SK-N-SH treated with all-trans-retinoic acid at 6 μM for 48 hours (cell line): ENCODE measurements around the gene WDR73.

Experiments
- ATAC-seq: fragments of 200-7000 bp; cut with Tn5 transposase; 3 replicates; pipeline ENCODE4 v1.9.1; 2020; ENCODE audit warnings: mild to moderate bottlenecking, moderate library complexity
- ARNTL ChIP-seq: fragments of 450-650 bp; formaldehyde crosslinking; IDR thresholded peaks from 2 replicates; pipeline ENCODE4 v1.5.0; 2020; ENCODE audit warnings: low read depth, mild to moderate bottlenecking, moderate library complexity, borderline replicate concordance
- BACH2 ChIP-seq: fragments of 250-450 bp; sonication (Bioruptor Pico); IDR thresholded peaks from 2 replicates; pipeline ENCODE4 v1.9.0; 2021; ENCODE audit warnings: mild to moderate bottlenecking, borderline replicate concordance
- CREB5 ChIP-seq: fragments of 250-450 bp; sonication (Bioruptor Pico); IDR thresholded peaks from 2 replicates; pipeline ENCODE4 v1.5.1; 2020; ENCODE audit warnings: low read depth, mild to moderate bottlenecking, moderate library complexity
- CSDC2 ChIP-seq: fragments of 250-450 bp; sonication (Bioruptor Pico); IDR thresholded peaks from 2 replicates; pipeline ENCODE4 v1.5.0; 2020; ENCODE audit warnings: mild to moderate bottlenecking, moderate library complexity
- CSRNP3 ChIP-seq: fragments of 250-450 bp; sonication (Bioruptor Pico); IDR thresholded peaks from 2 replicates; pipeline ENCODE4 v1.5.1; 2021; ENCODE audit warnings: mild to moderate bottlenecking, moderate library complexity
- ESRRG ChIP-seq: fragments of 250-450 bp; sonication (Bioruptor Pico); IDR thresholded peaks from 2 replicates; pipeline ENCODE4 v1.6.1; 2021; ENCODE audit warnings: mild to moderate bottlenecking
- OSR1 ChIP-seq: fragments of 250-450 bp; sonication (Bioruptor Pico); IDR thresholded peaks from 2 replicates; pipeline ENCODE4 v1.8.0; 2022; ENCODE audit warnings: moderate library complexity, mild to moderate bottlenecking, inconsistent platforms
- PATZ1 ChIP-seq: fragments of 250-450 bp; sonication (Bioruptor Pico); IDR thresholded peaks from 2 replicates; pipeline ENCODE4 v1.8.0; 2020; ENCODE audit warnings: mild to moderate bottlenecking, moderate library complexity, borderline replicate concordance
- POU6F1 ChIP-seq: fragments of 250-450 bp; sonication (Bioruptor Pico); IDR thresholded peaks from 2 replicates; pipeline ENCODE4 v1.8.0; 2021; ENCODE audit warnings: low read depth, mild to moderate bottlenecking, moderate library complexity, borderline replicate concordance
- PPARA ChIP-seq: fragments of 250-450 bp; sonication (Bioruptor Pico); IDR thresholded peaks from 2 replicates; pipeline ENCODE4 v1.5.0; 2020; ENCODE audit warnings: mild to moderate bottlenecking, borderline replicate concordance
- RARB ChIP-seq: fragments of 250-450 bp; sonication (Bioruptor Pico); IDR thresholded peaks from 2 replicates; pipeline ENCODE4 v1.8.0; 2021; ENCODE audit warnings: mild to moderate bottlenecking, moderate library complexity
- TCF4 ChIP-seq: fragments of 250-450 bp; sonication (Bioruptor Pico); IDR thresholded peaks from 2 replicates; pipeline ENCODE4 v1.8.0; 2021; ENCODE audit warnings: mild to moderate bottlenecking, moderate library complexity, borderline replicate concordance
- TOX ChIP-seq: fragments of 250-450 bp; sonication (Bioruptor Pico); IDR thresholded peaks from 2 replicates; pipeline ENCODE4 v1.8.0; 2021; ENCODE audit warnings: mild to moderate bottlenecking, moderate library complexity, borderline replicate concordance
- ZC3H10 ChIP-seq: fragments of 250-450 bp; sonication (Bioruptor Pico); IDR thresholded peaks from 2 replicates; pipeline ENCODE4 v1.5.1; 2021; ENCODE audit warnings: mild to moderate bottlenecking, moderate library complexity
- ZFP3 ChIP-seq: fragments of 250-450 bp; sonication (Bioruptor Pico); IDR thresholded peaks from 2 replicates; pipeline ENCODE4 v1.5.0; 2020; ENCODE audit warnings: mild to moderate bottlenecking, moderate library complexity
- ZNF565 ChIP-seq: fragments of 450-650 bp; formaldehyde crosslinking; conservative IDR thresholded peaks from 2 replicates; pipeline ENCODE4 v1.5.0; 2020; ENCODE audit warnings: low read depth, mild to moderate bottlenecking, moderate library complexity
- ZNF70 ChIP-seq: fragments of 450-650 bp; formaldehyde crosslinking; IDR thresholded peaks from 2 replicates; pipeline ENCODE4 v1.5.0; 2020; ENCODE audit warnings: mild to moderate bottlenecking, moderate library complexity
- ZNF8 ChIP-seq: fragments of 450-650 bp; formaldehyde crosslinking; IDR thresholded peaks from 2 replicates; pipeline ENCODE4 v1.5.0; 2020; ENCODE audit warnings: mild to moderate bottlenecking, moderate library complexity

WDR73 gene

GRCh38 chr15:84659904-84660781 is 6.1 kb upstream of the WDR73 start:
- no peak for ATAC-seq
- TF ChIP-seq ARNTL (CRISPR knock-in tag) = no peak
- TF ChIP-seq ZFP3 (CRISPR knock-in tag) = no peak
- TF ChIP-seq POU6F1 = no peak
- TF ChIP-seq BACH2 (CRISPR knock-in tag) = no peak
- TF ChIP-seq CSDC2 (CRISPR knock-in tag) = no peak
- TF ChIP-seq ZNF70 (CRISPR knock-in tag) = no peak
- TF ChIP-seq ZNF8 (CRISPR knock-in tag) = no peak

- no peak for ATAC-seq
- TF ChIP-seq ZC3H10 (CRISPR knock-in tag) = no peak
- TF ChIP-seq ZNF8 (CRISPR knock-in tag) = no peak
- TF ChIP-seq ZNF70 (CRISPR knock-in tag) = no peak
- TF ChIP-seq PATZ1 (CRISPR knock-in tag) = no peak
- no peak for TF ChIP-seq TOX (CRISPR knock-in tag)
- no peak for TF ChIP-seq ZNF565 (CRISPR knock-in tag)
- no peak for TF ChIP-seq CREB5
- TF ChIP-seq ESRRG (CRISPR knock-in tag) = no peak
- no peak for TF ChIP-seq TCF4 (CRISPR knock-in tag)
Observed at GRCh38 chr15:84658788-84659411, 4.8 kb upstream of the WDR73 start.

GRCh38 chr15:84658080-84658787 is 4.2 kb upstream of the WDR73 start, which contains the start of gene NMB:
Gene NMB, minus strand, starts transcription at chr15:84658199. Its CDS starts 47 bp downstream, at chr15:84658152.
- ATAC-seq = peak; percentile 82
- no peak for TF ChIP-seq POU6F1
- TF ChIP-seq RARB (CRISPR knock-in tag) = no peak
- no peak for TF ChIP-seq ZNF565 (CRISPR knock-in tag)
- no peak for TF ChIP-seq ZNF70 (CRISPR knock-in tag)
- TF ChIP-seq TCF4 (CRISPR knock-in tag) = no peak; the same call in 1 of the 2 replicates
- TF ChIP-seq PATZ1 (CRISPR knock-in tag) = no peak
- TF ChIP-seq OSR1 (CRISPR knock-in tag) = no peak
- TF ChIP-seq CSRNP3 (CRISPR knock-in tag) = no peak
- no peak for TF ChIP-seq PPARA (CRISPR knock-in tag)
- no peak for TF ChIP-seq CSDC2 (CRISPR knock-in tag)
- TF ChIP-seq, all 23 proteins: peak for 0
